Testis (tissue), 2 donors: Measurements from ENCODE around the gene KRTAP21-1.

Experiments
- POLR2A ChIP-seq: fragments of 450-650 bp; IDR thresholded peaks from one replicate; pipeline ENCODE4 v1.6.1; 2017; ENCODE audit warnings: antibody characterized with exemption, mild to moderate bottlenecking, moderate library complexity
- TF ChIP-seq, protein P1 (sequence below), 3 experiments: fragments of 450-650 bp in 2 of 3; fragments of 200-600 bp in 1 of 3; sonication (generic) in 1 of 3; IDR thresholded peaks; one replicate each; pipeline ENCODE4 v1.5.1; 2016 to 2019; ENCODE audit warnings: antibody characterized with exemption in 3 of 3, mild to moderate bottlenecking in 2 of 3, moderate library complexity in 1 of 3

DNA sequence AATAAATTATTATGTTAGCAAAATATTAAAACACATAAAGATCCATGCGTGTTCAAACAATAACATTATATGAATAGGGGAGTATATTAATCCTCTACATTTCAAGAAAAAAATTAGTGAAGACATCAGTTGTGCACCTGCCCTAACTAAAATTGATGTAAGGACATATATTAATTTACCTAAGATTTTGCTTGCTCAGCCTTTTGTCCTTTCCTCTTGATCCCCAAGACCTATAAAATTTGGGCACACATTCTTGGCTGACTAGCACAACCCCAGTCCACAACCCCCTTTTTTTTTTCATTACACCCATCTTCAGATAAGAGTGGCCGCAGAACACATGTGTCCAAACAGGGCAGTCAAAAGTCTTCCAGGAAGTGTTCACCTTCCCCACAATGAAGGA is 14.8 kb downstream of the KRTAP21-1 start:
- TF ChIP-seq, protein P1, sequence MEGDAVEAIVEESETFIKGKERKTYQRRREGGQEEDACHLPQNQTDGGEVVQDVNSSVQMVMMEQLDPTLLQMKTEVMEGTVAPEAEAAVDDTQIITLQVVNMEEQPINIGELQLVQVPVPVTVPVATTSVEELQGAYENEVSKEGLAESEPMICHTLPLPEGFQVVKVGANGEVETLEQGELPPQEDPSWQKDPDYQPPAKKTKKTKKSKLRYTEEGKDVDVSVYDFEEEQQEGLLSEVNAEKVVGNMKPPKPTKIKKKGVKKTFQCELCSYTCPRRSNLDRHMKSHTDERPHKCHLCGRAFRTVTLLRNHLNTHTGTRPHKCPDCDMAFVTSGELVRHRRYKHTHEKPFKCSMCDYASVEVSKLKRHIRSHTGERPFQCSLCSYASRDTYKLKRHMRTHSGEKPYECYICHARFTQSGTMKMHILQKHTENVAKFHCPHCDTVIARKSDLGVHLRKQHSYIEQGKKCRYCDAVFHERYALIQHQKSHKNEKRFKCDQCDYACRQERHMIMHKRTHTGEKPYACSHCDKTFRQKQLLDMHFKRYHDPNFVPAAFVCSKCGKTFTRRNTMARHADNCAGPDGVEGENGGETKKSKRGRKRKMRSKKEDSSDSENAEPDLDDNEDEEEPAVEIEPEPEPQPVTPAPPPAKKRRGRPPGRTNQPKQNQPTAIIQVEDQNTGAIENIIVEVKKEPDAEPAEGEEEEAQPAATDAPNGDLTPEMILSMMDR (IDR thresholded peaks at IDR 0.05): no peak
- TF ChIP-seq POLR2A: no peak
